GM21390 (cell line): ENCODE data around the gene IFT27.
"Not testable (repeated sequence)": the region's sequence is repeated elsewhere in the genome, so short reads cannot be mapped to it uniquely, and the experiment has no call there.

Source experiments
- ATAC-seq: cut with Tn5 transposase; IDR thresholded peaks from one replicate; pipeline ENCODE4 v1.9.1; 2021; ENCODE audit not compliant: unreplicated experiment

IFT27 gene

GRCh38 chr22:36745301-36745995, 30.5 kb downstream of the IFT27 start:
- no peak for ATAC-seq

GRCh38 chr22:36744791-36745190, 31.1 kb downstream of the IFT27 start:
- no peak for ATAC-seq

- ATAC-seq, result no peak
Observed at GRCh38 chr22:36744413-36744765, 31.5 kb downstream of the IFT27 start.

- ATAC-seq, result no peak
Observed at GRCh38 chr22:36743591-36744412, 32.1 kb downstream of the IFT27 start.

DNA sequence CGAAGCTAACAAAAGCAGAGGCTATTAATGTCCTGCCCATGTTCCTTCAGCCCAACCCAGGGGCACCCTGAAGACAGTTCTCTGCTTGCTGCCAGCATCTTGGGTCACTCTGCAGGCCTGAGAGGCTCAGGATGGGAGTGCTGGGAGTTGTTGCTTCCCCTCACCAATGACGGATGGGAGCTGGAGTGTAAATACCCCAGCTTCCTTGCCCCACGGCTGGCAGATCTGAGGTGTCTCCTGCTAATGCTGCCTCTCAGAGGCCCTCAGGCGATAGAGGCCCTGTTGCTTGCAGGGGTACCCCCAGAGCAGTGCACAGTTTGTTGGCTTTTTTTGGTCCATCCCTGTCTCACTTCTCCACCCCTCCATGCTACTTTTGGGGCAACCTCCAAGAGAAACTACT, 32.9 kb downstream of the IFT27 start:
- no peak for ATAC-seq

- no peak for ATAC-seq
Observed at GRCh38 chr22:36741968-36742367, 34.0 kb downstream of the IFT27 start.

GRCh38 chr22:36741204-36741793, 34.6 kb downstream of the IFT27 start:
- ATAC-seq, result no peak

DNA sequence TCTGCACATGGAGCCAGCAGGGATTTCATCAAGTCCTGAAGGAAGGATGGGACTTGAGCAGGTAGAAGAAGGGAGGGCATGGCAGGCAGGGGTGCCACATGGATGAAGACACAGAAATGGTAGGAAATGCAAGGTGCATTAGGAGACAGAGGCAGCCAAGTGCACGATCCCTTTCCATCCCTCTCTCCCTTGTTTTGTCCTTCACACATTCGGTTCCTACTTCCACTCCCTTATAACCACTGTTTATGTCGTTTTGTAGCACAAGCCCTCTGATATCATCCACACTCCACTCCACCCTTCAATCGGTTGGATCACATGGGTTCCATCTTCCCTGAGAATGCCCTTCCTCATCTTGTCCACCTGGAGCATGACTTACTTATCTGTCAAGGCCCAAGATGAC, 35.2 kb downstream of the IFT27 start:
- no peak for ATAC-seq

- ATAC-seq, result no peak
Observed at GRCh38 chr22:36739185-36739584, 36.7 kb downstream of the IFT27 start.

DNA sequence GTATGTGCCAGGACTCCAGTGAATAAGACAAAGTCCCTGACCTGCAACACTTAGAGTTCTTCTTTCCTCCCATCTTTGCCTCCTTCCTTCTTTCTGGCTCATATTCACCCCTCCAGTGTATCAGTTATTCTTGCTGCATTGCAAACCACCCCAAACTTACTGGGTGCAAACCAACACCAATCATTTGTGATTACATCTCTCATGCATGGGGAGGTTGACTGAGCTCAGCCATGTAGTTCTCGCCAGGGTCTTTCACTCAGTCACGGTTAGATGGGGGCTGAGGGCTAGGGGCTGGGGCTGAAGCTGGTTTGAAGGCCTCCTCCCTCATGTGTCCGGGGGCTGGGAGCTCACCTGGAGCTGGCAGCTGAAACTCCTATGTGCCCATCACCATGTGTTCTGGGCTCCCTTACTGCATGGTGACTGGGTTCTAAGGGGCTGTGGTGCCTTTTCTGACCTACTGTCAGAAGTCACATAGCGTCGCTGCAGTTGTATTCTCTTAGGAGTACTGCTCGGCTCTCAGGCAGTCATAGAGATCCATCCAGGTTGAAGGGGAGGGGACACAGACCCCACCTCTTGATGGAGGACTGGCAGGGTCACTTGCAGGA, 37.4 kb downstream of the IFT27 start:
- ATAC-seq, result no peak

GRCh38 chr22:36737776-36738175, 38.1 kb downstream of the IFT27 start:
- no peak for ATAC-seq

- no peak for ATAC-seq
Observed at GRCh38 chr22:36736701-36737320, 39.1 kb downstream of the IFT27 start.

- ATAC-seq, result no peak
Observed at GRCh38 chr22:36734171-36735058, 41.5 kb downstream of the IFT27 start.

DNA sequence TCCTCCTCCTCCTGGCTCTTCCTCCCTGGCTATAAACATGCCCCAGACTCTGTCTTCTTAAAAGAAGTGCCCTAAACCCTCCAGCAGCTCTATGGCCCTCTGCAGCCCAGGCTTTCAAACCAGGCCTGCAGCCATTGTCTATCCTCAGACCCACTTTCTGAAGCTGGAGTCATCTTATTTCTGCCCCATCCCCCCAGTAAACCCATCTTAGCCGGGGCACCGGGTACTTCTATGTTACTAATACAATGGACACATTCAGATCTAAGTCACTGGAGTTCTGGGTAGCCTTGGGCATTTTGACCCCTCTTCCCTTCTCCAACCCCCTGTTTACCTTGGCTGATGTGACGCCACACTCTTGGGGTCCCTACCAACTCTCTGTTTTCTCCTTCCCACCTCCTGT, 42.6 kb downstream of the IFT27 start:
- no peak for ATAC-seq

DNA sequence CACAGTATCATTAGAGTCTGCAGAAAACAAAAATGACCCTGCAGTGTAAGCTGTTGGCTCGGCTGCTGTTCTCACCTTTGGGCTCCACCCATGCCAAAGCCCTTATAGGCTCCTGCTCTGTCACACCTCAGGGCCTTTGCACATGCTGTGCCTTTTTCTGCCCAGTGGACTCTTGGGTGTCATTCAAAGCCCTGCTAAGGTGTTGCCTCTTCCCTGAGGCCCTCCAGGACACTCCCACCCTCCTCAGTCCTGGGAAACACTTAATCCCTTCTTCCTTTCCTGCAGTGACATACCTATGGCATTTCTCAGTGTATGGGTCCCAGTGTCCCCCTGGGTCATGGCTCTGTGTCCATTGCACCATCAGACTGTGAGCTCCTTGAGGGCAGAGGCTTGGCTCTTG, 43.3 kb downstream of the IFT27 start:
- ATAC-seq, result no peak

- no peak for ATAC-seq
Observed at GRCh38 chr22:36731916-36732315, 44.0 kb downstream of the IFT27 start.

DNA sequence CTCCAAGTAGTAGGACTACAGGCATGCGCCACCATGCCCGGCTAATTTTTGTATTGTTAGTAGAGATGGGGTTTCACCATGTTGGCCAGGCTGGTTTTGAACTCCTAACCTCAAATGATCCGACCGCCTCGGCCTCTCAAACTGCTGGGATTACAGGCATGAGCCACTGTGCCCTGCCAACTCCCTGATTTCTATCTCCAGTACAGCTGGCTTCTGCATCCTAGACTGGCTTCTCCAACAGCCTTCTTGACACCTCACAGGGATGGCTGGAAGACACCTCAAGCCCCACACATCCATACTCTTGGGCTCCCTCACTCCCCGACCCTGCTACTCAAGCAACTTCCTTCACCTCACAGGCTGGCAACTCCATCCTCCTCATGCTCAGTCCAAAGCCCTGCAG, 44.6 kb downstream of the IFT27 start:
- not testable (repeated sequence) for ATAC-seq

DNA sequence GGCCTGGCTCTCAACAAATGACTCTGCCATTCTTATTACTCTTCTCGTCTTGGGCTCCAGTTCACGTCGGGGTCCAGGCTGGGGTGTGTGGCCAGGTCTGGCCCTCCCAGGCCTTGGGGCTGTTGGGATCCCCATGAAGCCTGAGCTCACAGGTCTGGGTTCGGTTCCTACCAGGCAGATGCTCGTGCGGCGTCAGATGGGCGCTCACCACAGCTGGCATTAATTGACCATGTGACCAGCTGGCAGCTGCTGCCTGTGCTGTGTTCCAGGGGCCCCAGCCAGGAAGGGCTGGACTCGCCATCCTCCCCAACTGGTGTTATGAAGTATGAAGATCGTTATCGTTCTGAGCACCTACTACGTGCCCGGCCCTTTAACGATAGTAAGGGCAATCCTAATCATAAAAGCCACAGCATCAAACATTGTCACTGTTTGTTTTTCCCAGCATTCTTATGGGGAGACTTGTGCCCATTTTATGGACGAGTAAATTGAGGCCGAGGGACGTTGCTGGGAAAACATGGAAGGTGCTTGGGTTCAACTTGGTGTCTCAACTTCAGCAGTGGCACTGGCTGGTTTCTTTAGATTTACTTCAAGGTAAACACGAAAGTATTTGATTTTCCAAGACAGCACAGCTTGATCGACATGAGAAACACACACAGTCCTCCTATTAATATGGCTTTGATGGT, 45.6 kb downstream of the IFT27 start:
- no peak for ATAC-seq

- ATAC-seq, result no peak
Observed at GRCh38 chr22:36729321-36729720, 46.6 kb downstream of the IFT27 start.

GRCh38 chr22:36728505-36728904, 47.4 kb downstream of the IFT27 start:
- no peak for ATAC-seq
